Astrocyte of the spinal cord (primary cell): ENCODE measurements around the gene TEX101.

ENCODE experiments used
- DNase-seq: peaks from one replicate; pipeline ENCODE4 v3.0.0; 2011; ENCODE audit warnings: low read depth, low spot score
- H3K4me3 ChIP-seq: 2 replicates; pipeline ENCODE4 v1.5.1; 2011; ENCODE audit warnings: low read depth, mild to moderate bottlenecking, low read length, moderate library complexity
- in situ Hi-C: cut with HindIII; loops from 2 replicates; pipeline ENCODE4 v1.10.0; 2017; ENCODE audit warnings: low sequenced_read_pairs
- TF ChIP-seq, protein P1 (sequence below): IDR thresholded peaks from 2 replicates; pipeline ENCODE4 v1.5.1; 2012; ENCODE audit warnings: low read depth, mild to moderate bottlenecking, low read length, inconsistent platforms

TEX101 gene

DNA sequence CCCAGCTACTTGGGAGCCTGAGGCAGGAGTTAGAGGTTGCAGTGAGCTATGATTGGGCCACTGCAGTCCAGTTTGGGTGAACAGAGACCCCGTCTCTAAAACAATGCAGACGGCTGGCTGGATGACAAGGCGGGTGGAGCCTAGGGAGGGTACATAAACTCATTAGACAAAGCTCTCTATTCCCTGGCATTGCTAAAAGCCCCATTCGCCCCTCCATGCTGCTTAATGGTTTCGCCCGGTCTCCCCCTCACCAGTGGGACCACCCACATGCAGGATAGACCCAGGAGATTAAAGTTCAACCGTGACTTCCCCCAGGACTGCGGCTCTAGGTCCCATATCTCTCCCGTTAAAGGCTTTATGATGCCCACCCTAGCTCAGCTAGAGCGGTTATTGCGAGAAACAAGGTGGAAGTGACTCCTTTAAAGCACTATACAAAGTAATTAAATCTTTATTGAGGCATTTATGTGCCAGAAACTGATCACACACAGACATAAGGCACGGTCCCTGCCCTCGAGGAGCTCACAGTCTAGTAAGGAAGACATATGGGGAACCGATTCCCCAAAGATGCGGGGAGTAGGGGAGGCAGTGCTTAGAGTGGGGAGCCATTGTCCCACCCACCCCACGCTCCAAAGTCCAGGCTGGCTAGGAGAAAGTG lies 45.8 kb downstream of the TEX101 start:
- no peak for DNase-seq
- H3K4me3 ChIP-seq = no peak overlapping the region
- in situ Hi-C loops = no loop called here
- TF ChIP-seq, protein P1, sequence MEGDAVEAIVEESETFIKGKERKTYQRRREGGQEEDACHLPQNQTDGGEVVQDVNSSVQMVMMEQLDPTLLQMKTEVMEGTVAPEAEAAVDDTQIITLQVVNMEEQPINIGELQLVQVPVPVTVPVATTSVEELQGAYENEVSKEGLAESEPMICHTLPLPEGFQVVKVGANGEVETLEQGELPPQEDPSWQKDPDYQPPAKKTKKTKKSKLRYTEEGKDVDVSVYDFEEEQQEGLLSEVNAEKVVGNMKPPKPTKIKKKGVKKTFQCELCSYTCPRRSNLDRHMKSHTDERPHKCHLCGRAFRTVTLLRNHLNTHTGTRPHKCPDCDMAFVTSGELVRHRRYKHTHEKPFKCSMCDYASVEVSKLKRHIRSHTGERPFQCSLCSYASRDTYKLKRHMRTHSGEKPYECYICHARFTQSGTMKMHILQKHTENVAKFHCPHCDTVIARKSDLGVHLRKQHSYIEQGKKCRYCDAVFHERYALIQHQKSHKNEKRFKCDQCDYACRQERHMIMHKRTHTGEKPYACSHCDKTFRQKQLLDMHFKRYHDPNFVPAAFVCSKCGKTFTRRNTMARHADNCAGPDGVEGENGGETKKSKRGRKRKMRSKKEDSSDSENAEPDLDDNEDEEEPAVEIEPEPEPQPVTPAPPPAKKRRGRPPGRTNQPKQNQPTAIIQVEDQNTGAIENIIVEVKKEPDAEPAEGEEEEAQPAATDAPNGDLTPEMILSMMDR = no peak

DNA sequence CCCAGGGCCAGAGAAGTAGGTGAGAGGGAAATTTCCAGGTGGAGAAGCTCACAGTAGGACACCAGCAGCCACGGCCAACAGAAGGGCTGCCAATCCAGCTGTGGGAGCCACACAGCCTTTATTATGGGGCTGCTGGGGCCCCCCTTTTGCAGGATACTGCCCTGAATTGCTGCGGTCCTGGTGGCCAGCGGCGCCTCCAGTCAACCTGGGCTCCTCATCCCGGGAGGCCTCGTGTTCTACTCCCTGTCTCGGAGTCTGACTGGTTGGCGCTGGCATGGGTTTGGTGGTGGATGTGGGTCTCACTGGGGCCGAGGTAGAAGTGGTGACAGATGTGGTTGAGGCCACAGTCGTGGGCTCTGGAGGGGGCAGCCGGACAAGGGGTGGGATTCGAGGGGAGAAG lies 46.6 kb downstream of the TEX101 start:
- TF ChIP-seq, protein P1 = no peak
- in situ Hi-C loops = no loop called here
- DNase-seq = no peak
- no peak overlapping the region for H3K4me3 ChIP-seq

DNA sequence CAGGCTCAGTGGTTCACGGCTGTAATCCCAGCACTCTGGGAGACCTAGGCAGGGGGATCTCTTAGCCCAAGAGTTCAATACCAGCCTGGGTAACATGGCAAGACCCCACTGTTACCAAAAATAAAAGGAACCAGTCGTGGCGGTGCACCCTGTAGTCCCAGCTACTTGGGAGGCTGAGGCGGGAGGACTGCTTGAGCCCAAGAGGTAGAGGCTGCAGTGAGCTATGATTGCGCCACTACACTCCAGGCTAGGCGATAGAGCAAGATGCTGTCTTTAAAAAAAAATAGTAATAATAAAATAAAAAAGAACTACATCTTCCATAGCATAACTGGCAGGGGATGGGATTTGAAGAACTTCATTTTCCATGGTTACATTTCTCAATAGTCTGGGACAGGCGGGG lies 47.7 kb downstream of the TEX101 start:
- no peak overlapping the region for H3K4me3 ChIP-seq
- no peak for DNase-seq
- in situ Hi-C loops = no loop called here
- TF ChIP-seq, protein P1 = no peak

DNA sequence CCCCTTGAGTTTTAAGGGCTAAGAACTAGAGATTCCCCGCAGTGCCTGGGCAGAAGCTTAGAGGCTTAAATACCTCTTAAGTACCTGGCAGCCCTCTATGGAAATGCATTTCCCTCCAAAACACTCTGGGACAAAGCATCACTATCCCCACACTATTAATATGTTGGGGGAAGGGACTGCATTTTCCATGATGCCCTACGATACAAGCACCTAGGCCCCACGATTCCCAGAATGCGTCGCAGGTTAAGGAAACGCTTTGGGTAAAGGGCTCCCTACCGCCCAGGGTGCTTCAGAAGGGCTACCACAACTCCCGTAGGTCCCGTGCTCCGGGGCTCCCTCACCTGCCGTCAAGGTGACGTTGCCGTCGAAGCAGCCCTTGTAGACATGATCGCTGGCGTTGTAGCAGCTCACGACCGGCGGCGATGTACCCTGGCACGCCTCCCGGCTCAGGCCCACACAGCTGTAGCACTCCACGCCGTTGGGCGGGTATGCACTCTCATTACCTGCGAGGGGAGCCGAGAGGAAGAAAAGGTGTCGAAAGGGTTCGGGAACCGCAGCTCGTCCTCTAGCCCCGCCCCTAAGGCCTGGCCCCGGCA lies 48.2 kb downstream of the TEX101 start:
- in situ Hi-C loops = no loop called here
- DNase-seq = no peak
- peak overlapping the region; percentile 71 for H3K4me3 ChIP-seq
- TF ChIP-seq, protein P1 = no peak

DNA sequence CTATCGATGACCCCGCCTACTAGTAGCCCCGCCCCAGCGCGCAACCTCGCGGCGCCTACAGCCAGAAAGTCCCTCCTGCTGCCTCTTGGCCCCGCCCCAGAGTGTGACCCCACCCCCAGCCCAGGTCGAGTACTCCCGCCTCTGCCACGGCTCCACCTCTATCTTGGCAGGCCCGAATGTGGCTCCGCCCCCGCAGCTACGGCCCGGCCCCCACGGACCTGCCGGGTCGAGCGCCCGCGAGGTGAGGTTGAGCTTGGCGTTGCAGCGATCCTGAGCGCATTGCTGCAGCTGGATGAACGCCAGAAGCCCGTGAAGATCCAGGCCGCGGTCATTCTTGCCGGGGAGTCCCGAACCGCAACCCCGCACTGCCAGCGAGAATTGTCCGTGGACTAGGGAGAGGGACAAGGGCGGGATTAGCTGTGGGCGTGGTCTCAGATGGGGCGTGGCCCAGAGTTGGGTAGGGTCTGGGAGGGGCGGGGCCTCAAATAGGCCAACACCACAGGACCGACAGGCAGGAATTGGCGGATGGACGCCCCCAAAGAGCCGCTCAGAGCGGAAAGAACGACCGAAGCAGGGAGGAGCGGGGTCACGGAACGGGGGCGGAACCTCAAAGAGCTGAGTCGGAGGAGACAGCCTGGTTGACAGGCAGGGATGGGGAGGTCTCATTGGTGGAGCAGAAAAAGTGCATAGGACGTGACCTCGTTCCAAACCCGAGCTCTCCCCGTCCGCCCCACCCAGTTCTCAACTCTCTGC lies 48.9 kb downstream of the TEX101 start:
- in situ Hi-C loops = no loop called here
- TF ChIP-seq, protein P1 = no peak
- H3K4me3 ChIP-seq = peak overlapping the region; percentile 71
- DNase-seq = peak; percentile 87

DNA sequence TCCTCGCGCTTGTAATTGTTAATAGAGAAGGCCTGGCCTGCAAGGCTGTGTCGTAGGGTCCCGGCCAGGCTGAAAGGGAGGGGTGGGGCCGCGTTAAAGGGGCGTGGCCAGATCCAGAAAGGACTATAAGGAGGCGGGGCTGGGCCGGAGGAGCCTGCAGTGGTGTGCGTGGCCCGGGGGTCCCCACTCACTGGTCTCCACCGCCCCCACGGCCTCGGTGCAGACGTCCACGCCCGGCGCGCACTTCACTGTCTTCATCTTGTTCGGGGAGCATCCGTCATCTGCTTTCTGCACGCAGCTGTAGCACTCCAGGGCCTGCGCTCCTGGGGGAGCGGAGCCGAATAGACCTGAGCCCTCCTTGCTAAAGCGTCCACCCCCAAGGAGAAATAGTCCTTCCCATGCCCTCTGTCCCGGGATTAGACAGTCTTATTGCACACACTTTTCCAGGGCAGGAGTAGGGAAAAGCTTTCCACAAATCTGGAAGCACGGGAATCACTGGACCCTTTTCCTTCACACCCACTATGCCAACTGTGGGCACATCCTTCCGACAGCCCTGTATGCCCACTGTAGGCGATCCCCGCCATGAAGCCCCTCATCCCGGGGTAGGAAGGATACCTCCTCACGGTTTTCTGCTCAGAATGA lies 49.6 kb downstream of the TEX101 start:
- H3K4me3 ChIP-seq = peak overlapping the region; percentile 71
- TF ChIP-seq, protein P1 = no peak
- in situ Hi-C loops = no loop called here
- DNase-seq = no peak
